Measurements from ENCODE around the gene DENND4A.

Gene DENND4A

DNA sequence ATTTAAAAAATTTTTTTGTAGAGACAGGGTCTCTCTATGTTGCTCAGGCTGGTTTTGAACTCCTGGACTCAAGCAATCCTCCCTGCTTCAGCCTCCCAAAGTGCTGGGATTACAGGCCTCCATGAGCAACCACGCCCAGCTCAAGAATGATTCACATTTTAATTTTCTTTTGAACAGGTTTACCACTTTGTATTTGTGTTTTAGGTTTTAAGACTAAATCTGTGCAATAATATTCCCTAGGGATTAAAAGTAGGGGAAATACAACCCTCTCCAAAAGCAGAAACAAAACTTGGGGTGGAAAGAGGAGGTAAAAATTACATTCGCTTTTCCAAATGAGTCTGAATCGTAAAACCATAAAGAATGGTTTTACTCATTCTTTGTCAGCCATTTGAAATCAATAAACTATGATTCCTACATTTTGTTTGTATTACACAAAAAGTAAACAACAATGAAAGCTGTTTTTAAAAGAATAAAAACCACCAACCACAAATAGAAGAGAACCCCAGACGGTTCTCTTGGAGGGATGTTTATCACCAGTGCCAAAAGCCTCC is 132.5 kb downstream of the DENND4A start:
- no peak for DNase-seq

DNA sequence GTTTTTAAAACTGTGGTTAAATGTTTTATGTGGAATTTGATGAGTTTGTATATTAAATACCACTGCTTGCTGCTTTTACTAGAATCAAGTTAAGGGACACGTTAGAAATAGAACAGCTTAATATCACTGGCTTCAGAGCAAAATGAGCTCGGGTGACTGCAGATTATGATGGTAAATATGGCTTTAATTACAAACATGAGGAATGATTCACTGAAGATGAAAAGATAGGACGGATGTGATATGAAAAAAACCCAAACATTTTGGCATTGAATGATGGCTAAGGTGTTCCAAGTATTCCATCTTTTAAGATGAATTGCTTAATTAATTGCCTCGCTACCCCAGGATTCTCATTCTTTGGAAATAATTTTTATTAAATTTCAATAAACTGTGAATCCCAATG is 136.6 kb downstream of the DENND4A start:
- no peak for DNase-seq

DNA sequence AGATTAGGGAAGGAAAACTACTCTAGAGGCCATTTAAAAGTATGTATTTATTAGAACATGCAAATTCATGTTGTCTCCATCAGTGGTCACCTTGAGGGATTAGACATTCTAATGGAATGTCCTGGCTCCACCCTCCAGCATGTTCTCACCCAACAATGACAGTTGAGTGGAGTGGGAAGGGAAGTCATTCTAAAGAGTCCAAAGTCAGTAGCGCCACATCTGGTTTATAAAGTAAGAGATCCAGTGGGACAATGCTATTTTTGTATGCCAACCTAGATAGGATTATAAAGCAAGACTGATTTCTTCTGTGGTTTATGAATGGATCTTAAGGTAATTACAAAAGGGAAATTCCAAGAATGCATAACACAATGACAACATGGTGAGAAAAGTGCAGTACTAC is 137.1 kb downstream of the DENND4A start:
- no peak for DNase-seq

DNA sequence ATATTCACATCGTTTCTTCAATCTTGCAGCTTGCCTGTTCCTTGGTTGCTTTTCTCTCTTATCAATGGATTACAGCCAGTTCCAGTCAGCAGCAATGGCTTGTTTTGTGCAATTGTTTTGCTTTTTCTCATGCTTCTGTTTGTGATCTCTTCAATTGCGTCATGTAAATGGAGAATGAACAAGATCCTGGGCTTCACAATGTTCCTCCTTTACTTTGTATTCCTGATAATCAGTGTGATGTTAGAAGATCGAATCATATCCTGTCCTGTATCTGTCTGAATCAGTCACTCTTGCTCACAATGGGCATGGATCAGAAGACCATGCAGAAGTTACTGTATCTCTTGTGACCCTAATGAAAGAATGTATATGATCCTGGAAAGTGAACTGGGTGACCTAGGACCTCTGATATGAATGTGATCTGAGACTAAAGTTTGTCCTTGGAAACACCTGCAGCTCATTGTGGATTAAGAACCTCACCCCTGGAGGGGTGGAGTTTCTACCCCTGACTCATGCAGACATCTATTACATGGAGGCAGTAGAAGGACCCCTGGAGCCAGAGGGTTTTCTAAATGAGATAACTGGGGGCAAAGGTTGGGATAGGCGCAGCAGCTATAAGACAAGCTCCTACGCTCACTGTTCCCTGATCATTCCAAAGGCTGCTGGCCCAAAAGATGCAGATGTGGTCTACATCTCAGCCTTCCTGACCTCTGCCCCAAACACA is 138.1 kb downstream of the DENND4A start:
- no peak for DNase-seq

DNA sequence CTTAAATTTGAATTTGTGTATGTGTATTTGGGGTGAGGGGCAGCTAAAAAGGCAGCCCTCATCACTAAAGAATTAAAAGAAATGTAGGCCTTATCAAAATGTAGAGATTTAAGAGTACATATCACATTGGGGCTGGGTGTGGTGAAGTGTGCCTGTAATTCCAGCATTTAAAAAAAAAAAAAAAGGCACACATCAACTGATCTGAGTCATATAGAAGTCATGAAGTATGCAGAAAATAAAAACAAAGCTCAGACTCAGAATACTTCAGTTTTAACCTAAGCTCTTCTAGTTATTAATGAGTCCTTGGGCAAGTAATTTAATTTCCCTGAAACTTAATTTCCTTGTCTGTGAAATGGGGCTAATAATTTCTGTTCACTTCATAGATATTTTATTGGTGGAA is 138.8 kb downstream of the DENND4A start:
- no peak for DNase-seq

DNA sequence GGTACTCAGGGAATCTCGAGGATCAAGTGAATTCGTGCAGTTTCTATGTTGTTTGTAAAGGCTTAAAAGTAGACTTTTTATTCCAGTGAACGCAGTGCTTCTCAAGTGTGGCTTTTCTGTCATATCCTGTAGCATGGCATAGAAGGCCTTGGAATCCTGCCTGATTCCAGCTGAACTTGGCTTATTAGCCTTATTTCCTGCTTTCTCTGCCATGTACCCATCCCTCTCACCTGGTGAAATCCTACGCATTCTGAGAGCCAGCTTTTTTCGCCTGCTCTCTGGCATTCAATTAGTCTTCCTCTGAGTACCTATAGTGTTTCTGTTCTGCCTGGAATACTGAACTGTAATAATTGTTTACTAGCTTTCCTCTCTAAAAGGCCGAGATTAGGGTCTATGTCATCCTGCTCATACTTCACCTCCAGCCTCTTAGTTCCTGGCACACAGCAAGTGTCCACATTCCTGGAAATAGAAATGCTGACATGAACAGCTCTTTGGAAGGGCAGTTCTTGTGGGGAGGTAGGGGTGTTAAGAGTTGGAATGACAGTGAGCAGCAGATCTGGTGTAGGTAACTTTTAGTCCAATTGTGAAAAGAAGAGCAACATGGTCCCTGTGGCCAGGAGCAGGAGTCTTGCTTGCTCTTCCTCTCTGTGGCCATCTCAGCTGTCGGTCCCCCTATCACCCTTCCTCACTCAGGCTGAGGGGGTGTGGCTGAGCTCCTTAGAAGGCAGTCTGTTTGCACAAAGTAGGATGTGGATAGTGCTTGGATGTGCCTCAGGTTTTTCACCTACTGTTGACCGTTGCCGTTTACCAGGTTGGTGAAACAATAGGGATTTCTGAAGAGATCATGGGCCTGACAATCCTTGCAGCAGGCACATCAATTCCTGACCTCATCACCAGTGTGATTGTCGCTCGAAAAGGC is 140.0 kb downstream of the DENND4A start:
- DNase-seq: no peak

DNA sequence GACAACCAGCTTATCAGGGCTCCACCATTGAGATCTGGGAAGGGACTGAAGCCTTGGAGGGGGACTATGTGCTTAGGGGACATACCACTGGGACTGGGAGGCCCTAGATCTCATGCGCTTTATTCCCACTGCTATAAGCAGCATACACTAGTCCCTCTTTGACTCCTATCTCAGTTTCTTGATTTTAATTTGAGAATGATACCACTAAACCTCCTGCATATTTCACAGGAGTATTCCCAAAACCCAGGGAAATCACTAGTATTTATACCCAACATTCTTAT is 141.1 kb downstream of the DENND4A start:
- no peak for DNase-seq

DNA sequence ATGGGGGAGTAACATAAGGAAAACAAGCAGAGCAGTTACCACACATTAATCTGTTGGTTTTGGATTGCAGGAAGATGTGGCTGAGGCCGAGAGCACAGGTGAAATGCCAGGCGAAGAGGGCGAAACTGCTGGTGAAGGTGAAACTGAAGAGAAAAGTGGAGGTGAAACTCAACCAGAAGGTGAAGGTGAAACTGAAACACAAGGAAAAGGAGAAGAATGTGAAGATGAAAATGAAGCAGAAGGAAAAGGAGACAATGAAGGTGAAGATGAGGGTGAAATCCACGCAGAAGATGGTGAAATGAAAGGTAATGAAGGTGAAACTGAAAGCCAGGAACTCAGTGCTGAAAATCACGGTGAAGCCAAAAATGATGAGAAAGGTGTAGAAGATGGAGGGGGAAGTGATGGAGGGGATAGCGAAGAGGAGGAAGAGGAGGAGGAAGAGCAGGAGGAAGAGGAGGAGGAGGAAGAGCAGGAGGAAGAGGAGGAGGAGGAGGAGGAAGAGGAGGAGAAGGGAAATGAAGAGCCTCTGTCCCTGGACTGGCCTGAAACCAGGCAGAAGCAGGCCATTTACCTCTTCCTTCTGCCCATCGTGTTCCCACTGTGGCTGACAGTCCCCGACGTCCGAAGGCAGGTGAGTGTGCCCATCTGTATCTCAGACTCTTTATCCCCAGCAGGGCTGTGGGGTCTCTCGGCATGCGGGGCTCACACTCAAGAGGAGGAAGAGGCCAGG is 141.6 kb downstream of the DENND4A start:
- no peak for DNase-seq

DNA sequence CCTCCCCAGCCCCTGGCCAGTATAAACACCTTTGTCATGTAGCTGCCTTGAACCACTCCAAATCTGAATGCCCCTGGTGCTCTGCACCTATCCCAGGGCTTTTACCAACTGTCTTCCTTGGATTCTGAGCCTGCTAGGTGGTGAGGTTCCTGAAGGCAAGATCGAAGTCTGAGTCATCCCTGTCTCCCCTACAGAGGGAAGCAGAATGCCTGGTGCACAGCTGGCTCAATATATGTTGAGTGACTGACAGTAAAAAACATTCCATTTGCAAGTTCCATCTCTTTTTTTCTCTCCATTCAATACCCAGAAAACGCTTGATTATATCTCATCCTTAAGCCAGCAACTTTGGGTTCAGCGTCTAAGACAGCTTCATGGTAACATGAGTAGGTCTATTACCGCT is 145.6 kb downstream of the DENND4A start:
- no peak for DNase-seq

DNA sequence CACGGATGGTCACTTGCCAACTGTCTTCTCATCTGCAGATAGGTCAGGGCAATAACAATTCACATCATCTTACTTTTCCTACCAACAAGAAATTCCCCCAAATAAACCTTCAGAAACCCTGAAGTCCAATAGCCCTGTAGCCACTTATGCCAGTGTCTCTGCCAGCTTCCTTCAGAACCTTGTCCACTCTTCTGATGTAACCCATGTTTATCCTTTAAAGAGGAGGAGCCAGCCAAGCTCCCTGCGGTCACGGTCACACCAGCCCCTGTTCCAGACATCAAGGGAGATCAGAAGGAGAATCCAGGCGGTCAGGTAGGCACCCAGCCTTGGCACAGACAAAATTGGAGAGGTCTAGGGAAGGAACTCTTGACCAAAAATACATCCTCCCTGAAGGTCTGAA is 146.7 kb downstream of the DENND4A start:
- no peak for DNase-seq

DNA sequence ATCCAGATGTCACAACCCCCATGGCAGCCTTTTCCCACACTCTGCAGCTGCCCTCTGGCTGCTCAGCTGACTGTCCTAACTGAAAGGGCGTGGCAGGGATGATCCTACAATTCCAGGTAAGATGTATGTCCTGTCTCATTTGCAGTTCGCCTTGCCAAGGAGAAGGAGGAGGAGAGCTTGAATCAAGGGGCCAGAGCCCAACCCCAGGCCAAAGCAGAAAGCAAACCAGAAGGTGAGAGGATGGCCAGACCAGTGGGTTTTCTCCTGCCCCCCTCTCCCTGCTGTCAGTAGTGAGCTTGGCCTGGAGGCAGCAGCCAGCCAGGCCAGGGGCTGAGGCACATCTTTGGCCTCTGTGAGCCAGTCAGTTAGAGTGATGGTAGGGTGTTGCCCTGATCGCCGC is 147.8 kb downstream of the DENND4A start:
- DNase-seq: no peak

DNA sequence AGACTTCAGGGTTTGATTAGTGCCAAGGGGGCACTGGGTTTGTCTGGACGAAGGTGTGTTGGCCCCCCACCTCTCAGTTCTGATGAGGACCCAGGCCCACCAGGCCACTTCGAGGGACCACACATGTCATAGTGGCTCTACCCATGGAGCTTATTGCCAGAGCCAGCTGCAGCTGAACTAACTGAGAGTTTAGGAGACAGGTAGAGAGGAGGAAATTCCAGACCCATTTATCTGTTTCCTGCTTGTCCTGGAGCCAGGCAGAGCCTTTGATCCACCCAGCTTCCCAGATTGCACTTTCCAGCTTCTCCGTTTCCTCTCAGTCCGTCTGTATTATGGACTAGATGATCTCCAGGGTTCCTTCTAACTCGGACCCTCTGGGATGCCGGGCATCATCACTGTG is 149.5 kb downstream of the DENND4A start:
- no peak for DNase-seq

DNA sequence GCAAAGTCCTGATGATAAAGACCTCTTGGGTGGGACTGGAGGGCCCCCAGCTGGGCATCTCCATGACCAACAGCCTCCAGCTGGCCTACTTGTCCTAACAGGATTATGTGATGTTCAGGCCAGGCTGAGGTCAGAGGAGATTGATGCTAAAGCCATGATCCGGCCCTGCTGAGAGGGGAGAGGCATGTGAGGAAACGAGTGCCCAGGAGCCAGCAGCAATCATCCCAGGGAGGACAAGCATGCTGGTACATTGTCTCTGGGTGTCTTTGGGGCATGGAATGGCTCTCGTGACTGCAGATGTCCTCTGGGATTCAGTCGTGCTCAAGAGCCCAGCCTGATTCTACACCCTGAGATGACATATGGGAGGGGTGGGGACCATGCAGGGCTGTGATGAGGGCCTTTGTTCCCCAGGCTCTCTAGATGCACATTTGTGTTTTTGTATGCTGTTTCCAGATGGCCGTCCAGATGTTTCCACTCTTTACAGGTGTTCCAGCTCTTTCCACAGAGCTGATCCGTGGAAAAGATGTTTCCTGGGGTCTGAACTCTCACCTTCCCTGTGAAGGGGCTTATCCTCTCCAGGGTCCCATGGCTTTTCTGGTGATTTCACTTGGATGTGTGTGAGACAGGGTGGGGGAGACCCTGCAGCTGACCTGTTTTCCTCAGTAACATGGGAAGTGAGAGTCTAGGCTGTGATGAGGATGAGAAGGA is 150.2 kb downstream of the DENND4A start:
- DNase-seq: no peak

DNA sequence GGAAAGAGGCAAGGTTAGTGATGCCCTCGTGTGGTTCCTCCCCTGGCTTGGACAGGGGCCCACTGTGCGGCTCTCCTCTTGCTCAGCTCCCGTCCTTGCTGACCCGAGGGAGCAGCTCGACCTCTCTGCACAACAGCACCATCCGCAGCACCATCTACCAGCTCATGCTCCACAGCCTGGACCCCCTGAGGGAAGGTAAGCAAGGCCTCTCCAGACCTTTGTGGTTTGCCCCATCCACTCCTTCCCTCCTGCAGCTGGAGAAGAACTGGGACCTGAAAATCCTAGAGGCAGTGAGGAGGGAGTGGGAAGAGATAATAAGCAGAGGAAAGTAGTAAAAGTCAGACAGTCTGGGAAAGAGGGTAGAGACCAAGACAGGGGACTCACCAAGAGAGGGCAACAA is 152.6 kb downstream of the DENND4A start:
- DNase-seq: no peak

DNA sequence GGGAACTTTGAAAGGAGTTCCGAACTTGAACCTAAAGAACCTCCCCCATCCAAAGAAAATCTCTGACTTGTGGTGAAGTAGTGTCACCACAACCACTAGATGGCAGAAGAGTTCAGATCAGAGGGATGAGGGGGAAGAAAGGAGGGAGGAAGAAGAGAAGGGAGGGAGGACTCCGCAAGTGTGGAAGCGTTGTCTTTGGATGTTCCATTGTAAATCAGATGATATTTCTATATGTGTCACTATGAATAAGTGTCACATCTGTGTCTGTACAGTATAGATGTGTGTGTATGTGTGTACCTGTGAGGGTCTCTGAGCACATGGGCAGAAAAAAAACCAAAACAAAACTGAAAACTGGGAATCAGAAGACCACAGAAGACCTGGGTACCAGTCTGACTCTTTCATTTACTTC is 153.4 kb downstream of the DENND4A start:
- no peak for DNase-seq

DNA sequence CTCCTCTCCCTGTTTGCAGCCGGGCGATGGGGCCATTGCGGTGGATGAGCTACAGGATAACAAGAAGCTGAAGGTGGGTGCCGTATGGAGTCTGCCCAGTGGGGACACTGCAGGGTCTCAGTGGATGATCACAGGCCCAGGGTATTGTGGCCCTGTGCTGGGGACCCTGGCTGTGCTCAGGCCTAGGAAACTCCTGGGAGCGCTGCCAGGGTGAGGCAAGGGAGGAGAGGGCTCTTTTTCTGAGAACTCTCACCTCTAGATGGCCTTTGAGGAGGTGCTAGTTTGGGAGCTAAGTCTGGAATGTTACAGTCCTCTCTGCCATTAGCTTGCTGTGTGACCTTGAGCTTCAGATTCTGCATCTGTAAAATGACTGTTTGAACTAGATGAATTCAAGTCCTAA is 154.0 kb downstream of the DENND4A start:
- no peak for DNase-seq

DNA sequence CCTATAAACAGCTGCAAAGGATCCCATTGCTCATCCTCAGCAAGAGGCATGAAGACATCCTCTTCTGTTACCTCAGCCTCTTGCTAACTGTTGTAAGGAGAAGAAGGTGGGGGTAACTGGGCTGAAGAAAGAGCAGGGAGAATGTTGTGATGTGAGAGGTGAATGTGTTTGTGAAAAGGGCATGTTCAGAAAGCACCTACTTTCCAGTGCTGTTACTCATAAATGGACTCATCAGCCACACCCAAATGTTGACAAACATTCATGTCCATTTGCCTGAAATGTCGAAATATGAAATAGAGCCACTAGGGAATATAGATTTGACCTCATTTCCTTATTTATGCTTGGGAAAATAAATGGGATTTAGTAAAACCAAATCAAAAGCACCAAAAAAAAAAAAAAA is 157.7 kb downstream of the DENND4A start:
- DNase-seq: no peak

DNA sequence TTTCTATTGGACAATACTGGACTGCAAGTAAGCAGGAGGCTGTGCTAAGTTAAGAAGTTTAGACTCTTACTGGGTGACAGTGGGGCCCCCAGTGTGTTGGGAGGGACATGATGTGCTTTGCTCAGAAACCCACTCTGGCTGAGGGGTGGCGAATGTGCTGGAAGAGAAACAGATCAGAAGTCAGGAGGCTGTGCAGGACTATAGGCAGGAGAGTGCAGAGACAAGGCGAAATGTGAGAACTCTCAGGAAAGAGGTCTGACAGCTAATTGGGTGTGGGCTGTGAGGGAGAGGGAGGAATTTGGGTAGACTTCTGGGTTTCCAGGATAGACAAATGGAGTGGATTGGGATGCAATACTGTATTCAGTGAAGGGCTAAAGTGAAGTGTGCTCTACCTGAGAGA is 158.3 kb downstream of the DENND4A start:
- no peak for DNase-seq

DNA sequence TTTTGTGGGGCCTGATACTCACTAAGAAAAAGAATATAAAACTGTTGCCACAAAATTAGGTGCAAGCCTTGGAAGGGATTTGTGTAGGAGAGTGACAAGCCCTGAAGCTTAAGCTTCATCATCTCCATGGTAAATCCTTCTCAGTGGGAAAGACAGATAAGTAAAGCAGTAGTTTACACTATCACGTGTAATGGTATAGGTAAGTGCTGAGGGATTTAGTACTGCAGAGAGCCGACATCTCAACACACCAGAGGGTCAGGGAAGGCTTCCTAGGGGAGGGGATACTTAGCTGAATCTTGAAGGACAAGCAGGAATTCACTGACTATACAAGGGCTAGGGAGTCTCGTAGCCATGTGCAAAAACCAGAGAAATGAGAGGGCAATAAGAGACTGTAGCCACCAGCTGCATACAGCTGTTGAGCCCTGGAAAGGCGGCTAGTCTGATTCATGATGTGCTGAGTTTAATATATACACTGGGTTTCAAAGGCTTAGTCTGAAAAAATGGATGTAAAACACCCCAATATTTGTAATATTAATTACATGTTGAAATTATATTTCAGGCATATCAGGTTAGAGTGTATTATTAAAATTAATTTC is 159.2 kb downstream of the DENND4A start:
- no peak for DNase-seq

DNA sequence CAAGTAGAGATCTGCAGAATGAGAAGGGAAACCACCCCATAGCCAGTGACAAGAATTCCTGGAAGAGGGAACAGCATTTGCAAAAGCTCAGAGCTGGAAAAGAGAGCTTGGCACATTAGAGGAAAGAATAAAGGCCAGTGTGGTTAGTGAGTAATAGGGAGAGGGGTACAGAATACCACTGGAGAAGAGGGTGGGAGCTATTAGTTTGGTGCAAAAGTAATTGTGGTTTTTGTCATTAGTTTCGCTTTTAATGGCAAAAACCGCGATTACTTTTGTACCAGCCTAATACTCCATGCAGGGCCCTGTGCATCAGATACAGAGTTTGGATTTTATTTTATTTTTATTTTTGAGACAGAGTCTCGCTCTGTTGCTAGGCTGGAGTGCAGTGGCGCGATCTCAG is 160.6 kb downstream of the DENND4A start:
- no peak for DNase-seq

DNA sequence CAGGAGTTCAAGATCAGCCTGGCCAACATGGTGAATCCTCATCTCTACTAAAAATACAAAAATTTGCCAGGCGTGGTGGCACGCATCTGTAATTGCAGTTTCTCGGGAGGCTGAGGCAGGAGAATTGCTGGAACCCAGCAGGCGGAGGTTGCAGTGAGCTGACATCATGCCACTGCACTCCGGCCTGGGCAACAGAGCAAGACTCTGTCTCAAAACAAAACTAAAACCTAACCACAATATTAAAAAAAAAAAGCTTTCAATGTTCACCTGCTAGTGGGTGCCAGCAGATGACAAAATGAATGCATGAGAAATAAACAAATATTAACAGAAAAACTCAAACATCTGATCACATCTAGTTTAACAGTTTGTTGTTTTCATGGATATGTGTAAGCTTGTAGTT is 161.3 kb downstream of the DENND4A start:
- no peak for DNase-seq

DNA sequence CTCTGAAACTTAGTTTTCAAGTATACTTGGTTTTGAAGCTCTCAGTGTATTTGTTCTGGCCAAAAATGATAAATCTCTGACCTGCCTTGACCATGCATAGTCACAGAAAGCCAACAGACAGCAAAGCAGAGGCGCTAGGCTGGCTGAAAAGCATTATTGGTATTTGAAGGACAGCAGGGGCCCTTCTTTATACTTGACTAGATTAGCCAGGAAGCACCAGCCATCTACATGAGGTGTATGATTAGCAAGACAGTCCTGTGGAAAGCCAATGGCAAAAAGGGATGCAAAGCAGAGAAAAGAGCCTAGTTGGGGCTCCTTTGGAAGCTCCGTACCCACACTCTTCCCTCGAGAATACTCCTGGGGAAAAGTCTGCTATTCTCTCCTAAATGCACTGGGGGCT is 162.5 kb downstream of the DENND4A start:
- DNase-seq: no peak

DNA sequence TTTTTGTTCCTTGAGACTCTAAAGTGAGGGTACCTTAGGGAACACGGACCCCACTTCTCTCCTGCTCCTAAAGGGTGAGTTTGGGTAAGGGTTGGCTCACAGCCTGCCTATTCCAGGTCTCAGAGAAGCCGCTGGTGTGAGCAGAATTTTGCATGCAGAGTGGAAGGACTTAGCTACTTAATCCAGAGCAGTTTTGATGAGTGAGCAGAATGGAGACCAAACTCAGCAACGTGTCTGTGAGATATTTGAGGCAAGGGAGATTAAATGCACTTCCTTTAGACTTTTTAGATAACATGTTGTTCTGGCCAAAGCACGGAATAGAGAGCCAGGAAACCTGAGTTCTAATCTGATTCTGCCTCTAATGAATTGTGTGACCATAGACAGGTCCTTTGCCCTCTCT is 165.2 kb downstream of the DENND4A start:
- no peak for DNase-seq
